Activated T-cell treated with anti-CD3 and anti-CD28 coated beads for 1 hour (primary cell): ENCODE data around the gene CALCB.

ENCODE experiments used
- DNase-seq: peaks from one replicate; pipeline ENCODE4 v3.0.0-alpha.2; 2020; ENCODE audit warnings: low read depth

The CALCB gene

DNA sequence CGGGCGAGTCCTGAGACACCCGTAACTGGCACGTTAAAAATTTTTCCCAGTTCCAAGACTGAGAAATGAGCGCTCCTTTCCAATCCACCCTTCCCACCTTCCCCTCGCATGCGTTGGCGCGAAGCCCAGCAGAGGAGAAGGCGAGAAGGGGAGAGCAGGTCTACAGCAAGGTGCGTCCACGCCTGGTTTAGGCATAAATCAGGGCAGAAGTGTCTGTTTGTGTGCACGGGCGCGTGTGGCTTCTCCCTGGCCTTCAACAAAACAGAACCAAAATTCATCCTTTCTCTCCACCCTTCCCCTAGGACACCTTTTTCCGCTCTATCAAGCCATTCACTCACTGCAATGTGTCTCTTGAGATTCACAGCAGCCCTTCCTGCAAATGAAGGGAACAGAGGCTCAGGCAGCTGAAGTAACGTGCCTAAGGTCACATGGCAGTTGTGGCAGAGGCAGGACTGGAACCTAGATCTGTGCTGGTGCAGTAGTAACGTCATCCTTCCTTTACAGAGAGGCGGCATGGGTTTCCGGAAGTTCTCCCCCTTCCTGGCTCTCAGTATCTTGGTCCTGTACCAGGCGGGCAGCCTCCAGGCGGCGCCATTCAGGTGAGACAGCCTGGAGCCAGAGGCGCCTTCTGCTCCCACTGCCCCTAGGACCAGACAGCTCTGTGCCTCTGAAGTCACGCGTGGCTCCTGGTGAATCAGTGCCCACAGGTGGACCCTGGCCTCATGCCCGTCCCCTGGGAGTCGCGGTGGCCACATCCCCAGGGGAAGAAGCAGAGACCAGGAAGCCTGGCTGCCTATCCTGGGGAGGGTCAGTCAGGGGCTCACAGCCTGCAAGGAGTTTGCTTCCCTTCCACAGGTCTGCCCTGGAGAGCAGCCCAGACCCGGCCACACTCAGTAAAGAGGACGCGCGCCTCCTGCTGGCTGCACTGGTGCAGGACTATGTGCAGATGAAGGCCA, 1.1 kb downstream of the CALCB start:
- DNase-seq = peak; percentile 80

DNA sequence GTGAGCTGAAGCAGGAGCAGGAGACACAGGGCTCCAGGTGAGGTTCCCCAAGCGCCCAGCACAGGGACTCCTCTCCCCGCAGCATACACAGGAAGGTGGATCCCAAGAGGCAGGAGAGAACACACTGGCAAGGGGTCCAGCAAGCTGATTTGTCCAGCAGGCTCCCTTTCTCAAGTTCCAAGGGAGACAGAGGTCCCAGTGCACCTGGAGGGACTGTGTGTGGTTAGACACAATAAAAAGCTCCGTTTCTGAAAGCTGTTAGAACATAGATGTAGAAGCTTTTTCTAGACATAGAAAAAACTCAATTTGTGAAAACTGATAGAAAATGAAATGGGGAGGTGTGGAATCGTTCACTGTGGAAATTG, 1.8 kb downstream of the CALCB start:
- DNase-seq = no peak

DNA sequence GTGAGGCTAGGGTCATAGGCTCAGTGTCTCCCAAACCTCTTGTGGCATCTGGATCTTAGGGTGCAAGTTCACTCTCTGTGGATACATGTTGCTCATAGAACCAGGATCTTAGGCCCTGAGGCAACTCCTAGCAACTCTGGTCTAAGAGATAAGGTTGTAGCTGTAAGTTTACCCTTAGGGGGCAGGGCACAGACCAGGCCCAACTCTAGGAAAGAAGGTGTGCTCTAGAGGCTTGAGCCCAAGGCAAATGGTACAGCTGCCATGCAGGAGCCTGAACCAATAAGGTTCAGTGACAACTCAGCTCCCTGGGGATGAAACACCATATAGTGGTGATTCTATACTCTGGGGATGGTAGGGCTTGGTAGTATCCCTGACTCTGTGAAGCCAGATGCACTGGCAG, 17.8 kb downstream of the CALCB start:
- DNase-seq = no peak

DNA sequence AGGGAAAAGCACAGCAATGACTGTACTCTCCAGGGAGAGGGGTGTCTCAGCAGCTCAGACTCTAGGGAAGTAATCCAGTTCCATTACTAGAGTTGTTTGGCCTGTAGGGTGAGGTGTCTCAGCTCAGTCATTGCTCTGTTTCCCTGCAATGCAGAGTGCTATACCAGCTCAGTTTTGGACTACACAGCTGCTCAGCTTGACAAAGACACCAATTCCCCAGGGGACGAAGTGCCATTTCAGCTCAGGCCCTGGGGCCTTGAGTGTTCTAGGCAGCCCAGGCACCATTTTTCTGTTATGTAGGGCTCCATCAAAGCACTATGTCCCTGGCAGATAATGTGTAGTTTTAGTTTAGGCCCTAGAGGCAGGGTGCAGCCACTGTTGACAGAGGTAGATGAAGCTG, 18.2 kb downstream of the CALCB start:
- DNase-seq = no peak

DNA sequence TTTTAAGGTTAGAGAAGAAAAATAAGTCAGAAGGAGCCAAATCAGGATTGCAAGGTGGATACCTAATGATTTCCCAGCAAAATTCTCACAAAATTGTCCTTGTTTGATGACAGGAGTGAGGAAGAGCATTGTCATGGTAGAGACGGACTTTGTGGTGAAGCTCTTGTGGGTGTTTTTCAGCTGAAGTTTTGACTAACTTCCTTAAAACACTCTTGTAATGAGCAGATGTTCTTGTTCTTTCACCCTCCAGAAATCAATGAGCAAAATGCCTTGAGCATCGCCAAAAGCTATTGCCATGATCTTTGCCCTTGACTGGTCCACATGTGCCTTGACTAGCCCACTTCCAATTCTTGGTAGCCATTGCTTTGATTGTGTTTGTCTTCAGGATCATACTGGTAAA, 20.0 kb downstream of the CALCB start:
- DNase-seq = no peak

DNA sequence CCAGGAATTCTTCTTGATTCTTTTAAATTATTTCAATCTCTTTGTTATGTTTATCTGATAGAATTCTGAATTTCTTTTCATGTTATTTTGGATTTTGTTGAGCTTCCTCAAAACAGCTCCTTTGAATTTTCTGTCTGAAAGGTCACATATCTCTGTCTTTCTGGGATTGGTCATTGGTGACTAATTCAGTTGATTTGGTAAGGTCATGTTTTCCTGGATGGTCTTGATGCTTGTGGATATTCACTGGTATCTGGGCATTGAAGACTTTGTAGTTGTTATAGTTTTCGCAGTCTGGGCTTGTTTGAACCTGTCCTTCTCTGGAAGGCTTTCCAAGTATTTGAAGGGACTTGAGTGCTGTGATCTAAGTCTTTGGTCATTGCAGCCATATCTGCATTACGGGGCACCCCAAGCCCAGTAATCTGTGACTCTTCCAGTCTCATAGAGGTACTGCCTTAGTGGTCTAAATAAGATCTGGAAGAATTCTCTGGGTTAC, 22.4 kb downstream of the CALCB start:
- no peak for DNase-seq

DNA sequence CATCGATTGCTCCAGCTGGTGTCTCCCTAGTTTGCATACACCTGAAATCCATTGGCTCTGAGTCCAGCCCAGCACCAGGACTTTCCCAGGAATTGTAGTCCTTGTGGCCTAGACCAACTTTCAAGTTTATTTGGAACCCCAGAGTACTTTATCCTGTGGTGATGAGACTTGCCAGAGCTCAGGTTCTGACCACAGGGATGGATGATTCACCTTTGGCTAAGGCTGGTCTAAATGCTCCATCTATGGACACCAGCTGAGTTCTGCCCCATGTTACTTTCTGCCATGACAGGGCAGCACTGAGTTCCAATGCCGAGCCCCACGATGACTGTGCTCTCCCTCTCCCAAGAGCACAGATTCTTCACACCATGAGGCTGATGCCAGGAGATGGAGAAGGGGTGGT, 24.0 kb downstream of the CALCB start:
- DNase-seq = no peak

DNA sequence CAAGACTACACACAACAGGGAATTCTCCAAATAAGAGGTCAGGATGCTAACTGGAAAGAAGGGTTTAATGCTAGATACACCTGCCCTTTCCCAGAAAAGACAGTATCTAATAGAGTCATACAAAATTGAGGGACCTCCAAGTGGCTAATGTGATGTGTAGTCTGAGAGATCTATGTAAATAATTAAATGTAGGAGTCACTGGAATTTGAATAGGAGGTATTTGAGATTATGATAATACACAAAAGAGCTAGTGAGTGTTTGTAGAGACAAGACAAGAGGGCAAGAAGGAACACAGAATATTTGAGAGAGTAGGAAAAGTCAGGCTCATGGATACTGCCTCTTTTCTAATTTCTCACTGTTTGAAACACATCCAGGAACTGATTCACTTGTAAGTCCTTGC, 25.9 kb downstream of the CALCB start:
- no peak for DNase-seq

DNA sequence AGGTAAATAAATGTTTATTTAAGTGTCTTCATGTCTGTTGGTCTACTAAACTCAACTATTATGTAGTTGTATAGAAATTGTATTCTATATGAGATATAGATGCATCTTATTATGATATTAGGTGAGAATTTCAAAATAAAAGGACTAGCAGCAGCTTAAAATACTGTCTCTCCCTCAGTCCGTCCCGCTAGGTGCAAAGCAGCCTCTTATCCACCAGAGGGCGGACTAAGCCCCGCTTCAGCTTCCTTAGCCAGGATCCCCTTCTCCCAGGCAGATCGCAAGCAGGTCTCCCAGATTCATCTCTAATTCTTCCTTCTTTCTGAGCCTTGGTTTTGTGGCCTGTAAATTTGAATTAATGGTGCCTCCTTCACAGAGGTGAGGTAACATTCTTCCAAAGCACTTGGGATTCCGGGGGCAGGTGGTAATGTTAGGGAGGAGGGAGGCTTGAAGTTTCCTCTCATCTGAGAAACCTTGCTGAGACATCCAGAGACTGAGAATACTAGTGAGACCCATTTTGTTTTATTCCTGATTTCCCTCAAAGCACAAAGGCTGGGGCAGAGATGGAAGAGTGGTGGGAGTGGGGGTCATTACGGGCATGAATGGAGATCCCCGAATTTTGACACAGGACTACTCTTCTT, 27.8 kb downstream of the CALCB start:
- DNase-seq = peak; percentile 26

DNA sequence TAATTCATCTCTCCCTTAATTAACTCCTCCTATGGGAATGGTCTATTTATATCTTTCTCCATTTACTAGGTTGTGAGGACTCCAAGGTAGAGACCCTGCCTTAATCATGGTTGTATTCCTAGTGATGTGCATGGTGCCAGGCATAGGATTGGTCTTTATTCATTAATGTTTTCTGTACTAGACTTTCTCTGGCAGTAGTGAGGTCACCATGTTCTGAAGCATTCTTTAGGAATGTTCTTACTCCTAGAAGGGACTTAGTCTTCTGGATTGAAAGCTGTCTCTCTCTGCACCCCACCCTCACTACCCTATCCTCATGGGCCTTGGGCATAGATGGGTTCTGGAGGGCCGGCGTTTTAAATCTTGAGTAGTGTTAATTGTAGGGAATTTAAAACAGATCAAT, 30.8 kb downstream of the CALCB start:
- no peak for DNase-seq

DNA sequence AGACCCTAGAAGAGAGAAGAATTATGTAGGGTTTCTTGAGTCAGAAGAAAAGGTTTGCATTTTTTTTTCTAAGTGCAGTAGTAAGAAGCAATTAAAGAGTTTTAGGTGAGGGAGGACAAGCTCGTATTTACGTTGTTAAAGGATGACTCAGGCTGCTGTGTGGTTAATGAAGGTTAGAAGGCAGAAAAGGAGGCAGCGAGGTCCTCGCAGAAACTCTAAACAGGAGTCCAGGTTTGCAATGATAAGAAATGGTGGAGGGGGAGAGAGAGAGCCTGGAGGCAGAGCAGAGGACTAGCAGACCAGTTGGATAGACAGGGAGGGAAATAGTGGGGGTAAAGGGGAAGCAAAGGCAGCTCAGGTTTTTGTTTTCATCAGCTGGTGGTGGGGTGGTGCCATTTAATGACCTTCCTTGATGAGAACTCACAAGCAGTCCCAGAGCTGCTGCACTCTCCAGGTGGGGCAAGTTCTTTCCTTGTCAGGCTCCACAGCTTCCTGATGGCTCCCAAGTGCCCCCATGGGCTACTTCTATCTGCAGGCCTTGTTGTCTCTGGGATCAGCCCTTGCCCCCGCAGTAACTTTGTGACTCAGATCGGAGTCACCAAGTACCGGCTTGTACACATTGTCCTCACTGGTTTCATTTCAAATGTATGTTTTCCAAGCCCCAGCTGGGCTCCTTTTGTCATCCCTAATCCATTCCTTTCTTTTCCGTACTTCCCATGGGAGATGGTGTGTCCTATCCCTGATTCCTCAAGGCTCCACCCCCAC, 33.0 kb downstream of the CALCB start:
- no peak for DNase-seq

DNA sequence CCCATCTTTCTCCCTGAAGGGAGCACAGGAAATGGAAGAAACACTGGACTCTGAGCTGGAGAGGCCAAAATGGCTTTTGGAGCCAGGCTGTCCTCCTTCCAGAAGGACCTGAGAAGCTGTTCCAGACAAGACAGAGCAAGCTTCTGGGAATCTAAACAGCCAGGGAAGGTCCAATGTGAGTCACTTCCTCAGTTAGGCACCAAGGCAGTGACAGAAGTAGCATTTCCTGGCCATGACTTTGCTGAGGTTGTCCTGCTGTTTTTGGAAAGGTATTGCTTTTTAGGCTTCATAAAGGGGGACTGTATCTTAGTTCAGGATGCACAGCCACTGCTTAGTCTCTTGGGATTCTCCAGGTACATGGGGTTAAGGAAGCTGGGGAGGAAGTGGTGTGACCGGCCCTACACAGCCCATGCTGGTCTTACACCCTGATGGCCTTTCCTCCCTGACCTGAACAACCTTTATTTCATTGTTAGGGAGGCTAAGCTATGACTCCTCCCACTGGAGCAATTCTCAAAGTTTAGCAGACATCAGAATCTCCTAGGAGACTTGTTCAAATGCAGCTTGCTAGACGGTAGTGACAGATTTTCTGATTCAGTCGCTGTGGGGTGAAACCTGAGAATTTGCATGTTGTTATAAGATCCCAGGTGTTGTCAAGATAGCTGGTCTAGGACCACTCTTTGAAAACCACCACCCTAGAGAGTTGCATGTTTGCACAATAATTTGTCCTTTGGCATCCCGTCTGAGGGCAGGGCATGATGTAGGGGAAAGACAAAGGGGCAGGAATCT, 34.5 kb downstream of the CALCB start:
- no peak for DNase-seq

DNA sequence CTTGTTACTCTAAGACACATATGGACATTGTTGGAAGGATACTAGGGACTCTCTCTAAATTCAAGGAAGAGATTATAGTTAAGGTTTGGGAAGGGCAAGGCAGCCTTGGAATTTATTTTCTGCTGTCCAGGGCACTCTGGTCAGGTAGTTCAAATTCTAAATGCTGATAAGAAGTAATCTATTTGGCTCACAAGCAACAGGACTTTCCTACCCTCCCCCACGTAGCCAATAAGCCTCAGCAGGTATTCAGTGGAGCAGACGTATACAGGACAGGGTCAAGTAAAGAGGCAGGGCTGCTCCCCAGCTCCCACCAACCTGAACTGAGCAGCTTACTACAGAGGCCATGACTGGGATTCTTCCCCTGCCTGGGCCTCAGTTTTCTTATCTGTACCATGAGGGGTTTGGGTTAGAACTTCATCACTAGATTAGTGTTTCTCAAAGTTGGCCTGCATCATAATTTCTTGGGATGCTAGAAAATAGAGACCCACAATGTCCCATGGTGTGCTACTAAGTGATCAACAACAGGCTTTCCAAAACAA, 35.3 kb downstream of the CALCB start:
- no peak for DNase-seq

DNA sequence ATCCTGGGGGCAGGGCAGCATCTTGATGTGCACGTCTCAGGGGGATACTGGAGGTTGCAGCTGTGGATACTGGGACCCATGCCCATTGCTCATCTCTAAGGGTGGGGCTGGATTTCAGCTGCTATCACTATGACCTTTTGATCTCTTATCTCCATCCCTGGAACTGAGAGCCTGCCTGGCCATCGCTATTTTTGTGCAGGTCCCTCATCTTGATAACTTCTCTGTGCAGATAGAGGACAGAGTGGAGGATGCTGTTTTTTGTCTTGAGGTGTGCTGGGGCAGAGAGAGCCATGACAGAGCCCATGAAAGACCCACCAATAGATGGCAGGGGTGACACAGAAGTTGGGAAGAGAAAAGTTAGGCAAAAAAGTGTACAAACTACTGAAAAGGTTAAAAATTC, 36.2 kb downstream of the CALCB start:
- no peak for DNase-seq

DNA sequence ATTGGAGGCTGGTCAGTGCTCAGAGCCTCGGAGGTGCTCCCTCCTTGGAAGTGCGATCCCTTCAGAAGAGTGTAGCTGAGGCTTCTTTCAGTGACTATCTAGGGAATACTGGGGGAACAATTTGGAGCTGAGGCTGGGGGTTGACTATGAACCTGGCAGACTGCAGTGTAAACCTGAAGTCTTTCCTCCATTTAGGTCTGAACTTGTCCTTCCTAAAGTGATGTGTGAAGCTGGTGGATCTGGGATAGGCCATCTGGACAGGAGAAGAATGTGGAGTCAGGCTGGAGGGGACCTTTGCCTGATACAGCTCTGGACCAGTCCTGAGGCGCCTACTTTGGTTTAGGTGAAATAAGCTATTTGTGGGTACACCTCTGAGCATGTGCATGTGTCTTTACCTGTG, 37.8 kb downstream of the CALCB start:
- no peak for DNase-seq

DNA sequence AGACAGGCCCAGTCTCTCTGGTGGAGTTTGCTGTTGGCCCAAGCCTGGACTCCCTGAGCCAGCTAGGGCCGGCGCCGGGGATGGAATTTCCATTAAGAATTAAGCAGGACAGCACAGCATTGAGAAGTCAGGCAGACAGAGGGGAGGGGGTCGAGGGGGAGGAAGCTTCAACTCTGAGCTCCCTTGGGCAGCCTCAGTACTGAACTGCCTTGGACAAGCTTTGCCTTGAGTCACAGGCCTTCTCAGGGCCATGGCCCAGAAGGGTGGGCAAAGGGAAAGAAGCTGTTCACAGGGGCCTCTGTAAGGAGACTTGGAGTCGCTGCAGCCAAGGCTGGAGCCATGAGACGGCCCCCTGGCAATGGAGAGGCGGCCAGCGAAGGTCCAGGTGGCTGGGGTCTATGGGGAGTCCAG, 38.7 kb downstream of the CALCB start:
- DNase-seq = no peak

DNA sequence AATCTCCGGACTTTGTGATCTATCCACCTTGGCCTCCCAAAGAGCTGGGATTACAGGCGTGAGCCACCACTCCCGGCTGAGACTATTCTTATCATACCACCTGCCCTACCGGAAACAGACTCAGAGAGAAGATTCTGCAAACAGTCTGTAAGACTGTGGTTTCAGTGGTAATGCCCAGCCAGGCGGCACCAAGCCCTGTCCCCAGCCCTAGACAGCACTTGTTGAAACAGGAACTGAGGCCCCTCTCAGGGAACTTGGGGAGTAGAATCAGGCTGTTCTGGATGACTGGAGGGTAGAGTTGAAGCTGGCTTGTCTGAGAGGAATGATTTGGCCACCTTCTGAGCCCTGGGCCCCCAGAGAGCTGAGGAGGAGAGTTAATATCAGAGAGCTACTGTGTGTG, 40.0 kb downstream of the CALCB start:
- DNase-seq = no peak

DNA sequence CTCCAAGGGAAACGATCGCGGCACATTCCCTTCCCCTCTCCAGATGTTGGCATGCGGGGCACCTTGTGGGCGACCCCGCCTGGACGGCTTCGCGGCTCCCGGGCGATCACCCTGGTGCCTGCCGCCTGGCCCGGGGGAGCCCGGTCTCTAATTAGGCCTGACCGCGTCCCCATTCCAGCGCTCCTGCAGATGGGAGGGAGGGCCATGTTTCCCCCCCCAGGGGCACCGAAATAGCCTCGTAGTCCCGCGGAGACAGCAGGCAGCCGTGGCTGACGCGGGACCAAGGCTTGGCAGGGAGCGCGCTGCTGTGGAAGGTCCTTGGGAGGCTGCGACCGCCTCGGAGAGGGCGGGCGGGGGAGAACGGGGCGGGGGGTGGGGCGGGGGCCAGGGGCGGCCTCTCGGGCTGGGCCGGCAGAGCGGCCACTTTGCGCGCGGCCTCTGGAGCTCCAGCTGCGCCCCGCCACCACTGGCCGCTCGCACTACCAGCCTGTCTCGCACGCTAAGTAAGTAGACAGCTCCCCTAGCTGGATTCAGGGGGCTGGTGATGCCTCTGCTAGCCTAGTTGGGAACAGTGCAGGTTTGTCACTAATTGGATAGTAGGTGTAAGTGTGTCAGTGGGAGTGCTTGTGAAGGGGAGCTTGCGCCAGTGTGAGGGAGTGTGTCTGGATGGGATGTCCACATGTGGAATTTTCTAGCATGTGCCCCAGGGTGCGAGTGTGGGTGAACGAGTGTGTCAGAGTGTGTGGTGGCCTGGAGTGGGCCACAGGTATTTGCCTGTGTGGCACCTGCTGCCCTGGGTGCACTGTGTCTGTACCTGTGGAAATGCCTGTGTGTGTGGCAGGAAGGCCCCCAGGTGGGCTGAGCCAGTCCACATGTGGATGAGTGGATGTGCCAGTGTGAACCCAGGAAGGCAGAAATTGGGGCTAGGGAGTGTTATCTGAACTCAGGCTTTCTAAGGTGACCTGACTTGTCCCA, 41.4 kb downstream of the CALCB start, which contains the start of gene INSC:
INSC (plus strand) TSS at position 423 of the 975 bp plus-strand sequence. CDS start 34,252 bp downstream, outside the sequence.
- DNase-seq = no peak

DNA sequence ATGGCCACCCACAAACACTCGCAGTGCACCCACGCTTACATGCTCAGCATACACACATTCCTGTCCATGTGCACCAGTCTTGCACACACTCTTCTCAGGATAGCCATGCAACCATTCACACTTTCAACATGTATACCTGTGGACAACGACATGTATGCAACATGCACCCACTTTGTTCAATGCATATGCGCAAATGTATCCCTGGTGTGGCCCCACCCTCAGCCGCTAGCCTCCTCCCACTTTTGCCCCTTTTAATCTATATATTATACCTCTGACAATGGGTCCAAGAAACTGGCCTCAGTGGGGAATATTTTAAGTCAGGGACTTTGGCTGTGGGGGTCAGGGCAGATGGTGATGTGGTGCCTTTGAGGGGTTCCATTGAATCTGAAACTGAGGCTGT, 42.3 kb downstream of the CALCB start:
- DNase-seq = no peak

DNA sequence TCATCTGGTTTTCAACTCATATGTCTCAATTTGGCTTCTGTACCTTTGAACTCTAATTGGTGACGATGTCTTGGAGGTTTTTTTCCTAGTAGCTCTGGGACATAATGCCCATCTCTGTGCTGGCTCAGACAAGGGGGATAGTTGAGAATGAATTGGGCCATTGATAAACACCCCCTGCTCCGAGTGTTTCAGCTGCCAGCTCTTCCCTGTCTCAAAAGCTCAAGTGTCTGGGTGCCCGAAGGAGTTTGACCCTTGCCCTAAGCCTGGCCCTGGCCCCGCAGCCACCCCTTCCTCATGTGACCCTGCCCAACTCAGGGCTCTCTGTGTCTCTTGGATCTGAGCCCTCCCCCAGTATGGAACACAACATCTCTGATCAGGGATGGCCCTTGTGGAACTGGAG, 44.4 kb downstream of the CALCB start:
- DNase-seq = no peak
